GM18951 (cell line): ENCODE measurements around the gene CIART.
"Not testable (repeated sequence)": the region's sequence is repeated elsewhere in the genome, so short reads cannot be mapped to it uniquely, and the experiment has no call there.

ENCODE experiments used
- POLR2A ChIP-seq: IDR thresholded peaks from 4 replicates; pipeline ENCODE4 v1.6.1; 2011; ENCODE audit warnings: mild to moderate bottlenecking; ENCODE audit not compliant: insufficient read length, insufficient read depth; ENCODE audit errors: extremely low read depth
- in situ Hi-C: fragments of 300-500 bp; cut with MboI; formaldehyde crosslinking; loops from one replicate; pipeline ENCODE4 v1.12.0; 2022; ENCODE audit warnings: low sequenced_read_pairs, mixed read lengths, inconsistent platforms; ENCODE audit not compliant: unreplicated experiment

CIART gene

GRCh38 chr1:150281758-150282557 lies at the start of gene CIART:
CIART (plus strand) TSS chr1:150282554; CDS start chr1:150283268, 714 bp downstream.
- in situ Hi-C loops, result no loop called here
- no peak for TF ChIP-seq POLR2A

GRCh38 chr1:150232921-150233320 lies 49.4 kb upstream of the CIART start:
- in situ Hi-C loops, result not testable (repeated sequence)

GRCh38 chr1:150233359-150234308 lies 48.7 kb upstream of the CIART start:
- in situ Hi-C loops, result no loop called here
- TF ChIP-seq POLR2A, result no peak

- in situ Hi-C loops, result no loop called here
- TF ChIP-seq POLR2A, result no peak
These were observed 48.1 kb upstream of the CIART start for GRCh38 chr1:150234309-150234565.

GRCh38 chr1:150234566-150235293 lies 47.6 kb upstream of the CIART start:
- peak; percentile 88 for TF ChIP-seq POLR2A
- in situ Hi-C loops, result no loop called here

- TF ChIP-seq POLR2A, result no peak
- in situ Hi-C loops, result no loop called here
These were observed 47.0 kb upstream of the CIART start for GRCh38 chr1:150235294-150235851.

- peak; percentile 96 for TF ChIP-seq POLR2A
- in situ Hi-C loops, result no loop called here
These were observed 46.3 kb upstream of the CIART start, which contains the start of gene ANP32E for GRCh38 chr1:150235852-150236613. ANP32E (minus strand) TSS chr1:150236112; CDS start chr1:150235786, 326 bp downstream.

GRCh38 chr1:150236614-150237100 lies 45.7 kb upstream of the CIART start:
- no peak for TF ChIP-seq POLR2A
- in situ Hi-C loops, result no loop called here

GRCh38 chr1:150237176-150237575 lies 45.2 kb upstream of the CIART start:
- in situ Hi-C loops, result not testable (repeated sequence)

GRCh38 chr1:150237746-150238145 lies 44.6 kb upstream of the CIART start:
- no peak for TF ChIP-seq POLR2A
- in situ Hi-C loops, result no loop called here

GRCh38 chr1:150243003-150243402 lies 39.4 kb upstream of the CIART start:
- in situ Hi-C loops, result no loop called here
- no peak for TF ChIP-seq POLR2A

GRCh38 chr1:150249936-150250335 lies 32.4 kb upstream of the CIART start:
- in situ Hi-C loops, result loop anchor here (10.0 kb wide), 1 partner anchor 745 kb away; no protein-coding TSS in a partner anchor
- TF ChIP-seq POLR2A, result no peak
